NCI-H345 treated with DMSO at 0.1 percent for 48 hours (cell line): Measurements from ENCODE around the gene NIT2.

Experiments
- DNase-seq: peaks from one replicate; lab custom pipeline; 2025; ENCODE audit not compliant: unreplicated experiment; lab: John Stamatoyannopoulos, UW

The NIT2 gene

GRCh38 chr3:100395679-100396431 lies 61.3 kb downstream of the NIT2 start:
- no peak for DNase-seq

GRCh38 chr3:100396967-100397366 lies 62.4 kb downstream of the NIT2 start:
- DNase-seq, result no peak

GRCh38 chr3:100399341-100400071 lies 64.9 kb downstream of the NIT2 start:
- DNase-seq, result no peak

- no peak for DNase-seq
These were observed 65.8 kb downstream of the NIT2 start for GRCh38 chr3:100400419-100400779.

- peak; percentile 86 for DNase-seq
These were observed 66.5 kb downstream of the NIT2 start, which contains the start of the genes LNP1 and TOMM70 for GRCh38 chr3:100400780-100401673. TSS of gene LNP1 (plus strand) at chr3:100401539. CDS start at chr3:100429730, 28,191 bp downstream. TSS of gene TOMM70 (minus strand) at chr3:100401089. CDS start at chr3:100400949, 140 bp downstream.

GRCh38 chr3:100401674-100402041 lies 67.1 kb downstream of the NIT2 start:
- peak; percentile 9 for DNase-seq

- no peak for DNase-seq
These were observed 67.7 kb downstream of the NIT2 start for GRCh38 chr3:100402256-100402655.

GRCh38 chr3:100402891-100403290 lies 68.3 kb downstream of the NIT2 start:
- no peak for DNase-seq

GRCh38 chr3:100403362-100404249 lies 69.0 kb downstream of the NIT2 start:
- no peak for DNase-seq

GRCh38 chr3:100404250-100404548 lies 69.6 kb downstream of the NIT2 start:
- no peak for DNase-seq

- no peak for DNase-seq
These were observed 72.6 kb downstream of the NIT2 start for GRCh38 chr3:100407164-100407563.

GRCh38 chr3:100407977-100408532 lies 73.5 kb downstream of the NIT2 start:
- no peak for DNase-seq
